B cell (primary cell): ENCODE measurements around the gene BLID.

Experiments
- CTCF ChIP-seq: fragments of 200-600 bp; IDR thresholded peaks from one replicate; pipeline ENCODE4 v1.8.0; 2022; ENCODE audit warnings: antibody characterized with exemption, mild to moderate bottlenecking
- EZH2 ChIP-seq: IDR thresholded peaks from 2 replicates; pipeline ENCODE4 v1.6.1; 2012; ENCODE audit warnings: borderline replicate concordance, low read depth, mild to moderate bottlenecking, moderate library complexity, low read length; ENCODE audit not compliant: insufficient read depth, poor library complexity, severe bottlenecking

GRCh38 chr11:122101625-122102291, 14.3 kb downstream of the BLID start:
- no peak for TF ChIP-seq CTCF
- no peak for TF ChIP-seq EZH2
